ENCODE results near the gene PRKAG2. TPM values are rescaled to one million over a fixed set of nuclear protein-coding genes. Genes with fewer than 3 reads are reported as not detected.

Gene PRKAG2
- polyA plus RNA-seq, 4 donors = 6.1 to 38.1 (median 33.6) TPM

DNA sequence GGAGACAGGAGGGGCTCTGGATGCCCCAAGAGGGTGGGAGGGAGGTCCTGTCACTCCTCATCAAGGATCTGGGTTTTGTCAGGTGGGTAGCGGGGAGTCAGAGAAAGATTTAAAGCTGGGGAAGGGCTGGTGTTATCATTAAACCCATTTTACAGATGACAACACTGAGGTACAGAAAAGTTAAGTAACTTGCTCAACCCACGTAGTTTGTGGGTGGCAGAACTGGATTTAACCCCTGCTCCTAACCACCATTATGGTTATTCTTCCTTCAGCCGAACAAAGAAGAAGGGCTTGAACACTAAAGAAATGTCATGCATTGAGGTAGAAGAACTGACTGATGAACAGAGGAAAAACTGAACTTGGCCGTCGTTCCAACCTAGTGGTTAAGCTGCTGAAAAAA is 24.9 kb upstream of the PRKAG2 start:
- no peak for DNase-seq (ENCODE audit: low read depth in 4 of 4, low spot score in 3 of 4)

DNA sequence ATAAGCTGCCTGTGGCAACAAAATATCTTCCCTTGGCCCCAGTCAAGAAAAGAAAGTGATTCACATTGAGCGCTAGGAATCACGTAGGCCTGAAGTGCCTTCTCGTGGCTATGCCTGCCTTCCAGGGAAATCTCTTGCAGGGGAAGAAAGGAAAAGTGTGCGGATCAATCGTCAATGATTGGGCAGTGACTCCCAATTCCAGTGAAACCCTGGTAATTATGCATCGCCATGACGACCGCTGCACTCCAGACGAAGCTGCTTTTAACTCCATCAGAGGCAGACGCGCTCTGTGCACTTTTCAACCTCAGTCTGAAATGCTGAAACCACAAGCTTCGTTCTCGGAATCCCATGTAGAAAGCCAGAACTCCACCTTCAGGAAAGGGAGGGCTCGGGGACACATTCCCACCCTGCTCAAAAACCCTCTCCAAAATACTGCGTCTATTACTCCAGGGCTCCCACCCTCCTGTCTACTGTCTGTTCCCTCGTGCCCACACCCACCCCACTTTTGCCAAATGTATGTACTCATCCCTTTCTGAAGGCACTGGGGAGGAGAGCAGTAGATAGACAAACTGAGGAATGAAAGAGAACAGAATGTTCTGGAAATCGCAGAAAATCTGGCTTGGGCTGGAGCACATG is 24.2 kb upstream of the PRKAG2 start:
- no peak for DNase-seq (ENCODE audit: low read depth in 4 of 4, low spot score in 3 of 4)

DNA sequence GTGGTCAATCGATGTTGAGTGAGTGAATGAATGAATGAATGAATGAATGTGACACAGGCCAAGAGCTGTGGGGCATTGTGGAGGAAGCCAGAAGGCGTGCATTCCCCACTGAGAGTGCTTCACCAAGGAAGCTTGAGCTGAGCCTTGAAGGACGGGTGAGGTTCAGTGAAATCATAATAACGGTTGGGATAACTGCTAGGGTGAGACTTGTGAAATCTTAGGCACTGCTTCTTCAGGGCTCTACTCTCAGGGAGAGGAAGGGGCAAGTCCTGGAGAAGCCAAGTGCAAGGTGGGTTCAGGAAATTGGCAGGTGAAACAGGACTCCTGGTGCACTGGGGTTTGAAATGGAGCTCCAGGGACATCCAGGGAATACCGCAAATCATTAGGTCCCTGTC is 23.7 kb upstream of the PRKAG2 start:
- no peak for DNase-seq (ENCODE audit: low read depth in 4 of 4, low spot score in 3 of 4)

DNA sequence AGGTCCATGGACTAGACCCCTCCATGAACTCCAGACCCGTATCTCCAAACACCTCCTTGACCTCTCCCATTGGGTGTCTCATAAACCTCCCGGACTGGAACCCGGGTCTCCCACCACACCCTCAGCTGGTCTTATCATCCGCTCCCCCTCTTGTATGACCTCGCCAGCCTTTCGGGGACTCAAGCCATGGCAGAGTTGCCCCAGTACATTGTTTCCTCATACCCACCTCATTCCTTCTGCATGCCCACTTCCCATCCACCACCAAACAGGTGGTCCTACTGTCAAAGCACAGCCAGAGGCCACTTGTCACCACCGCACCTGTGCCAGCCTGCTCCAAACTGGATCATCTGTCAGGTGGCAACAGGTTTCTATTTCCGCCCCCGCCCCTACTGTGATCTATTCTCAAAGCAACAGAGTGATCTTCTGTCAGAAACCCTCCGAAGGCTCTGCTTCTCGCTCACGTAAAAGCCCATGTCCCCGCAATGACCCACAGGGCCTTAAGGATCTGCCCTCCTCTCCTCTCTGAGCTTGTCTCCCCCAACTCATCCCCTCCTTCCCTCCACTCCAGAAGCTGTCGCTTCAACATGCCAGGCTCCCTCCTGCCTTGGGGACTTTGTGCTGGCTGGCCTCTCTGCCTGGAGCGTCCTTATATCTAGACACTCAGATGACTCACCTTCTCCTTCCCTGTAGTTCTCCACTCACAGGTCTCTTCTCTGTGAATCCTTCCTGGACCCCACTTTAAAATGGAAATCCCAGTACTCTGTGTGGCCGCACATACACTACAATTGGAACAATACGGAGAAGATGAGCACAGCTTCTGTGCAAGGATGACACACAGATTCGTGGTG is 22.8 kb upstream of the PRKAG2 start:
- no peak for DNase-seq (ENCODE audit: low read depth in 4 of 4, low spot score in 3 of 4)

DNA sequence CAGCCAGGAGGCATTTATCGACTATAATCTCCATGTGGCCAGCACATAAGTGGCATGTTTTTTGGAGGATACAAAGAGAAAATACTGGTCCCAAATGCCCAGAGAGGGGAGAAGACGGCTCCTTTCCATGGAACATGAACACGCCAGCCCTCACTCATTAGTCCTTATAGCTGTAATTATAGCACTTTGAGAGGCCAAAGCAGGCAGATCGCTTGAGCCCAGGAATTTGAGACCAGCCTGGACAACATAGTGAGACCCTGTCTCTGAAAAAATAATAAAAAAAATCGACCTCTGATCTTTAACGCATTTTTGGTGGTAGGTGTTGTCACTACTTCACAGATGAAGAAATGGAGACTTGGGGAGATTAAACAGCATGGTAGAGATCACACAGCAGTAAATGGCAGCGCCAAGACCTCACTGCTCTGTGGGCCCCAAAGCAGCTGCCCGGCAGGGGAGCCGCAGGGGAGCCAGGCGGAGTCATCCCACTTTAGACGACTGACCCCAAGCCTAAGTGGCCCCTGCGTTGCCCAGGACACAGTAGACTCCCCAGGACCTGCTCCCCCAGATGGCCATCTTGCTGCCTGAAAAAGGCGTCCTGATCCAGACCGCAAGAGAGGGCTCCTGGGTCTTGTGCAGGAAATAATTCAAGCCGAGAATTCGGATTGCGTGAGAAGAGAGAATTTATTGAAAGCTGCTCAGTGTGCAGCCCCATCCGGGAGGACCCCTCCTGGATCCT is 21.2 kb upstream of the PRKAG2 start:
- DNase-seq (ENCODE audit: low read depth in 4 of 4, low spot score in 3 of 4) = no peak

DNA sequence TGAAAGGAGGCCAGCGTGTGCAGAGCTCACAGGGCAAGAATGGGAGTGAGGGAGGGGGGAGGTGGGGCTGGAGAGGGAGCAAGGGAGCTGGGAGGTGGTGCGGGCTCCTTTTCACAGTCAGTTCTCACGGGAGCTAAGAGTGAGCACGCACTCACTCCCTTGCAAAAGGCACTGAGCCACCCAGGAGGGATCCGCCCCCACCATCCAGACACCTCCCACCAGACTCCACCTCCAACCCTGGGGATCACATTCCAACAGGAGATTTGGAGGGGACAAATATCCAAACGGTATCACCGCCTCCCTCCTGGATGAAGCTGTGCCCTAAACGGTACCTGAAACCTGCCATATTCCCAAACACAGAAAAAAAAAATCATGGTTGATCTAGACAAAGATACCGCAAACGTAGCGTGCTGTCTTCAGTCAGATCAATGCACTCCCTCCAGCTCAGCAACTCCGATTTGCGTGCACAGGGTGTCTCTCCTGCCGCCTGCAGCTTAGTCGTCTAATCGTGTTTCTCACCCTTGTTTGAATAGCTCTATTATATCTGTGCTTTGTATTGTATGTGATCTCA is 20.3 kb upstream of the PRKAG2 start:
- no peak for DNase-seq (ENCODE audit: low read depth in 4 of 4, low spot score in 3 of 4)

DNA sequence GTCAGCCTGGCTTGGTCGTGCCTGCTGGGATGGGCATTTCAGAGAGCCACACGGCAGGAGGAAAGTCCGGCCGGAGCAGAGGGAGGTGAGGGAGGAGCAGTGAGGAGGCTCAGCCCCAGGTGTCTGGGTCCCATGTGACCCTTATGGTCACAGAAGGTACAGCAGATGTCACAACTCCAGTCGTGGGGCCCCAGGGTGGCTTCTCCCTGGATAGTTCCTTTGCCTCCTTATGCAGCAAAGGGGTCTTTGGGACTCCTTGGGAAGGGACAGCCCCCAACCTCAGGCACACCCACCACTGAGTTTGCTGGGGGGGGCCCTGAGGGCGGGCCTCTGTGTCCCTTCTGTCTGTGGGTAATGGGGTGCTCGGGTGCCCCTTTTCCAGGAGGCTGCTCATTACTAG is 19.6 kb upstream of the PRKAG2 start:
- no peak for DNase-seq (ENCODE audit: low read depth in 4 of 4, low spot score in 3 of 4)

DNA sequence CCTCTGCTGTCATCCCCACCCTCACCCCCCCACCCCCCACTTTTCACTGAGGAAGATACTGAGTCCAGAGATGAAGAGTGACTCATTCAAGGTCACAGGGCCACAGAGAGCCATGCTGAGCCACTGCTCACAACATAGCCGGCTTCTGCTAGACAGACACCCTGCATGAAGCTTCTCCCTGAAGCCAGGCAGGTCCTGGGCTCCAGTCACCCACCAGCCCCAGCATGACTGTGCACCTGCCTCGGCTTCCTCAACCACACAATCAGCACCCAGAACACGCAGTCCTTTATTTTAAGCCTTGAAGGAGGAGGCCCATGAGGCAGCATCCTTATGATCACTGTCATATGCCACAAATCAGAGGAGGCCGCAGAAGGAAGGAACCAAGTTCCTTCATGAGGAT is 19.2 kb upstream of the PRKAG2 start:
- no peak for DNase-seq (ENCODE audit: low read depth in 4 of 4, low spot score in 3 of 4)

DNA sequence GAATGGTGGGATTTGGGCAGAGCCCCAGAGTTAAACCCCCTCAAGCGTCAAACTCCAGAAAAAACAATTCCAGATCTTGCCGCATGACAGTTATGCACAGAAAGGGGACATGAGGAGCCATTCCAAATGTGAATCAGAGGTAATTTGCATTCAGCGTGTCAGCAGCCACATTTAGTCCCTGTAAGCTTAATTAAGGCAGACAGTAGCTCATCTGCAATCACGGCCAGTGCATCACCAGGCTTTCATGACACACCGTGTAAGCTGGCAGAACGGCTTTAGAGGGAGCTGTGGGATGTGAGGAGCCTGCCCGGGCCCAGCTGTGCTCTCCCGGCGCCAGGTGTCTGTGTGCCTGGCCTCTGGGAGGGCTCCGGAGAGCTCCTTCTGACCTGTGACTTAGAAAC is 18.7 kb upstream of the PRKAG2 start:
- no peak for DNase-seq (ENCODE audit: low read depth in 4 of 4, low spot score in 3 of 4)

DNA sequence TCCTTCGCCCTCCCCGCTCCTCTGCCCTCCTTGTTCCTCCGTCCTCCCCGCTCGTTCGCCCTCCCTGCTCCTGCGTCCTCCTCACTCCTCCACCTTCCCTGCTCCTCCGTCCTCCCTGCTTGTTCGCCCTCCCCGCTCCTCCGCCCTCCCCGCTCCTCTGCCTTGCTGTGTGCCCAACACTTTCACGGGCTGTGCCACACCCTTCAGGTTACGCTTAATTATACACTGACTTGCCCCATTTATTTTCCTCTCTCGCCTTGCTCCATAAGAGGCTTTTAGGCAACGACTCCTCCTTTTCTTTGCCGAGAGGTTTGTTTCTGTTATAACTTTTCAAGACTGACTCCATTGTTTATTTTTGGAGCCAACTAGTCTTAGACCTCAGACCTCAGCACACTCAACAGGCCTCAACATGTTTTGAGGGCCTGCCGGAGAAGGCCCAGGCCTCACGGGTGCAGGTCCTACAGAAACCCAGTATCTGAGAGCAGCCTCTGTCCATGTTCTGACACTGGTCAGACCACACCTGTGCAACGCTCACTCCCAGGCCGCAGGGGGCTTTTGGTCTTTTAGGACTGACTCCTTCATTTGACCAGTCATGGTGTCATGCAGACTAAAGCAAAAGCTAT is 18.2 kb upstream of the PRKAG2 start:
- no peak for DNase-seq (ENCODE audit: low read depth in 4 of 4, low spot score in 3 of 4)

DNA sequence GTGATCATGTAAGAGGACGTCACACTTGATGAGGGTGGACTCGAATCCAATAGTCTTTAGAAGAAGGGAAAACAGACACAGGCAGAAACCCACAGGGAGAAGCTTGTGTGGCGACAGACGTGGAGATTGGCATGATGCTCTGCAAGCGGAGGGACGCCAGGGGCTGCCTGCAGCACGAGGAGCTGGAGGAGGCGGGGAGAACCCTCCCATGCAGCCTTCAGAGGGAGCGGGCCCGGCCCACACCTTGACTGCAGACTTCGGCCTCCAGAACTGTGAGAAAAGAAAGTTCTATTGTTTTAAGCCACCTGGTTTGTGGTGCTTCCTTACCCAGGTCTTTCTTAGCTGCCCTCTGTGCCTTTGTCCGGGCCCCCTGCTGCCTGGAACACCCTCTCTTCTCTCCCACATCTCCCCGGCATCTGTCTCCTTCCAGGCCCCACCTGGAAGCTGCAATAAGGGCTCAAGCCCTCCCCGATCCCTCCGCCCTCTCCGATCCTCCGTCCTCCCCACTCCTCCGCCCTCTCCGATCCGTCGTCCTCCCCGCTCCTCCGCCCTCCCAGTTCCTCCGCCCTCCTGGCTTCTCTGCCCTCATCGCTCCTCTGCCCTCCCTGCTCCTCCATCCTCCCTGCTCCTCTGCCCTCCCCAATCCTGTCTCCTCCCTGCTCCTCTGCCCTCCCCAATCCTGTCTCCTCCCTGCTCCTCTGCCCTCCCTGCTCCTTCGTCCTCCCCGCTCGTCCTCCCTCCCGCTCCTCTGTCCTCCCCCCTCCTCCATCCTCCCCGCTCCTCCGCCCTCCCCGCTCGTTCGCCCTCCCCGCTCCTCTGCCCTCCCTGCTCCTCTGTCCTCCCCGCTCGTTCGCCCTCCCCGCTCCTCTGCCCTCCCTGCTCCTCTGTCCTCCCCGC is 17.4 kb upstream of the PRKAG2 start:
- no peak for DNase-seq (ENCODE audit: low read depth in 4 of 4, low spot score in 3 of 4)

DNA sequence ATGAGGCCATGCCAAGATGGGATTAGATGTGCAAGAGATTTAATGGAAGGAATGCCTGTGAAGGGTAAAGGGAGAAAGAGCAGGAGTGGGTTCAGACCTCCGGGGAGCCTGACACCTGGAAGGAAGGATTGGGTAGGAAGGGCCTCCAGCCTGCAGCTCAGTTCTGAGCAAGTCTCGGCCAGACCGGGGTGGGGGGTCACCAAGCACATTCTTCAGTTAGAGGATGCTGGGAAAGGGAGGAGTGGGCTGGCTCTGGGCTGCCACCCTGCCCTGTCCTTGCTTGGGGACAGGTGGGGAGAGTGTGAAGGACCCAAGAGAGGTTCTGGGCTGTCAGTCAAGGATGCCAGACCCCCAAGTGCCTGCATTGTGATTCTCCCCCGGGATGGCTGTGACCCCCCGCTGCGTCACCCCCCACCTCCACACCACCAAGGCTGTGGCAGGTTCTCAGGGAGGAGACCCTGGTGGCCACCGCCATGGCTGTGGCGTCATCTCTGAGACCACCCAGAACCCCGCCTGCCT is 16.5 kb upstream of the PRKAG2 start:
- DNase-seq (ENCODE audit: low read depth in 4 of 4, low spot score in 3 of 4) = no peak

DNA sequence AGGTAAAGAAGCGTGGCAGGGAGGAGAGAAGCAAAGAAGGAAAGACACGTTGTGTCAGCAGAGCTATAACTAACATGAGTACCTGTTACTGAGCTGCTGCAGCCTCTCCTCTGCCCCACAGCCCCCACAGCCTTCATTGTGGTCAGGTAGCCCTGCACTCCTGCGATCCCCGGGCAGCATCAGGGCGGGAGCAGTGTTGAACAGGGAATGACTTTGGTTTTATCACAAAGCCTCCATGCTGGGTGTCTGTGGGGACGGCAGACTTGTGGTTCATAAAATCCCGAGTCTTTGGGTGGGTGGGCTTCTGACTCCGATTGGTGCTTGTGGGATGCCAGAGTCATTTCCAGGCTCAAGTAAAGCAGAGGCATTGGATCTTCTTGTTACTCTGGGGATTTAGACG is 14.8 kb upstream of the PRKAG2 start:
- DNase-seq (ENCODE audit: low read depth in 4 of 4, low spot score in 3 of 4) = no peak

DNA sequence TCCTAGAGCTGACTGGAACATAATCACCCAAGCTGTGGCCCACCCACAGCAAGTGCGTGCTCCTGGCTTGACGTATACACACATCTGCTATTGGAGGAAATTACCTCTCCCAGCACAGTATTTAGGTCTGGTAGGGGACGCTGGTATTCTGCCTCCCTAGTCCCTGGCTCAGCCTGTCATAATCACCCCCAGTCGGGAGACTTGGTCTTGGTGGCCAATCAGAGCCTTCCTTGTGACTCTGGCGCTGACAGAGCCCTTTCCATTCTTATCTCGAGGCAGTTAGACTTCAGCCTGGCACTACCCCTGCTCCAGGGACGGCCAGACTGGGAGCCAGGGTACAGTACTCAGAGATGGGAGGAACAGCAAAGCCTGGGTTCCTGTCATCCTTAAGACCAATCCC is 14.3 kb upstream of the PRKAG2 start:
- DNase-seq (ENCODE audit: low read depth in 4 of 4, low spot score in 3 of 4) = no peak

DNA sequence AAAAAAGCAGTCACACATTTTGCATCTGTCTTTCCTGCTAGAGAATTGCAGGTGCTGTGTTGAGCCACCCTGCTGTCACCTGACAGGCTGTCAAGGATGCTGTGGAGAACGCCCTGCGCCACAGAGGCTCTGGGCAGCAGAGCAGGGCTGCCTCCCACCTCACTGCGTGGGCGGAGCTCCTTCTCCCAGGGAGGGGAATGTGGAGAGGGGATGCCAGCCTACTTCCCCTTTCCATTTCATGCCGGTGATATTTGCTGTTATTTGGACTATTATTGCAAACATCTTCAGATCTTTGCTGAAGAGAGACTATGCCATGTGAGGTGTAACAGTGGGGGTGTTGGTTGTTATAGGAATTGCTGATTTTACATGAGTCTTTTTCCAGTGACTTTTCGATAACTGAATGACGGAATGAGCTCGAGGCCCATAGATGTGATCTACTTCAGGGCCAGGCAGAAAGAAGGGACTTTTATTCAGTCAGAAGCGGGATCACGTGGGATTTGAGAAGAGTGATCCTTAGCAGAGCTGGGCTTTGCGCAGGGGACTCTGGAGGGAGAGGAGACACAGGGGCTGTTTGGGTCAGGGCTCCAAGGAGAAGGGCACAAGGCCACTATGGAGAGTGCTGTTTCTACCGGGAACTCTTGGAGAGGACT is 13.6 kb upstream of the PRKAG2 start:
- DNase-seq (ENCODE audit: low read depth in 4 of 4, low spot score in 3 of 4) = no peak

DNA sequence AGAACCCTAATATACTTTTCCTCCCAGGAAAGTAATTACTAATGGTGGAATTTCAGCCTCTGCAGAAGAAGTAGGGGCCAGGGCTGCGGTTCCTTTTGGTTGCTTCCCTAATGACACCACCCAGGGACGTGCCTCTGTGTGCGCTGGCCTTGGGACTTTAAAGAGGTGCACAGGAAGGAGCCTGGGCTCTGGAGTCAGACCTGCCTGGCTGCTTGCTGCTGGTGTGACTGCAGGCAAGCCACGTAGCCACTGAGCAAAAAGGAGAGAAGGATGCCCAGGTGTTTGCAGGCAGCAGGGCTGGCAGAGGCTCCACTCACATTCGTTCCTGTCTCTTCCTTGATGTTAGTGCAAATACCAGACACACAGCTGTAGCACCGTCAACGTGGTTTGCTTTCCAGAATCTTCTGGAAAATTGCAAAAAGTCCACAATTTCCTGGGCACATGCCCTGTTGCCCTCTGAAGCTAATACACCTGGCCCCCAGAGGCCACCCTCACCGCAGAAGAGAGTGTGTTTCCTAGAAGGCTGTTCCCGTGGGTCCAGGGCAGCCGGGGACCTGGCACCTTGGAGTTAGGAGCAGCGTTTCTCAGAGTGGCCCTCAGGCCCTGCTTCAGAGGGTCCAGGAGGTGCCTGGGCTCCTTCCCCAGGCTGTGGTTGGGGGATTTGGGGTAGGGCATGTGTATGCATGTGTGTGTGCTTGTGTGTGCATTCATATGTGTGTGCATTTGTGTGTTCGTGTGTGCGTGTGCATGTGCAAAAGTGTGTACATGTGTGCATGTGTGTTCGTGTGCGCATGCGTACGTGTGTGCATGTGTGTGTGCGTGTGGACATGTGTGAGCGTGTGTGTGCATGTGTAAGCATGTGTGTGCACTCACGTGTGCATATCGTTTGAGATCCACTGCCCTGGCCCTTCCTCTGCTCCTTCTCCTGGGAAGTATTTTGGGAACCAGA is 12.8 kb upstream of the PRKAG2 start:
- DNase-seq (ENCODE audit: low read depth in 4 of 4, low spot score in 3 of 4) = no peak

DNA sequence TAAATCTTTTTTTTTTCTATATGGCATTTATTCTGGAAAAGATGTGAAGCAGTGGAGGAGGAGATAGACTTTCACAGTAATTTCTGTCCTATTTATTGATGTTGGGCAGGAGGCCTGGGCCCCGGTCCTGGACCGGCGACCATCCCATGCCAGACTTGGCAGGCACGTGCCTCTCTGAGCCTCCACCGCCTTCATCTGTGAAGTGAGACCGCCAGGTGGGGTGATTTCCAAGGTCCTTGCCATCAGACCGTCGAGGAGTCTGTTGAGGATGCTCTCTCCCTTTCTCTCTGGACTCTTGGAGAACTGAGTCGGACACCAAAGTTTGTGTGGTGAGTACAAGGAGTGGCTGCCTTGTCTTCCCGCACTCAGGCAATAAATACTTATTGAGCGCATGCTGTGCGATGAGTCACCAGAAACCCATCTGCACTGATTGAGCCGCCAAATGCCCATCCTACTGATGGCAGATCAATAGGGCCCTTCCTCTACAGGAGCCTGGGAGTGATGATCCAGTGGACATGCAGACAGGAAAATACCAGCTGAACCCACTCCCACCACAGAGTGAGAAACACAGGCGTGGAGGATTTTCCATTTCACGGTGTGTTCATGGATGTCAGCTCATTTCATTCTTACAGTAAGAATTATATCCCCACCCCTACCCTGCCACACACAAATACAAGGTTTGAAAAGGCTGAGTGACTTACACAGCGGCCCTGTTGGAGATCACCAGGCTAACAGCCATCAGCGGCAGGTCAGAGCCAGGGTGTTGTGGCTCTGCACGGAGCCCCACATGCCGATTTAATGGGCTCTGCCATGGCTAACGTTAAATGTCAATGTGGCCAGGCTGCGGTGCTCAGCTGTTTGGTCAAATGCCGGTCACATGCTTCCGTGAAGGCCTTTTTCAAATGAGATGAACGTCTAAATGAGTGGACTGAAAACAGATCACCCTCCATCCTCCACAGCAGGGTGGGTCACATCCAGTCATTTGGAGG is 11.5 kb upstream of the PRKAG2 start:
- DNase-seq (ENCODE audit: low read depth in 4 of 4, low spot score in 3 of 4) = no peak

Measured in left renal pelvis (tissue), 4 donors.